H9 (cell line): ENCODE data around the gene LORICRIN. TPM values are rescaled to one million over a fixed set of nuclear protein-coding genes. Genes with fewer than 3 reads are reported as not detected.

ENCODE experiments used
- DNase-seq: peaks from one replicate; pipeline ENCODE4 v3.0.0-alpha.2; 2017
- H2AFZ ChIP-seq: one replicate; pipeline ENCODE4 v1.6.1; 2013; ENCODE audit warnings: mild to moderate bottlenecking, low read length, control low read depth, moderate library complexity
- H2AK5ac ChIP-seq: 2 replicates; pipeline ENCODE4 v1.6.1; 2013; ENCODE audit warnings: low read length, control low read depth, mixed read lengths; ENCODE audit not compliant: insufficient read length
- H2BK120ac ChIP-seq: one replicate; pipeline ENCODE4 v1.6.1; 2013; ENCODE audit warnings: low read depth, mild to moderate bottlenecking, low read length, control low read depth, inconsistent platforms; ENCODE audit not compliant: poor library complexity, severe bottlenecking
- H2BK12ac ChIP-seq: 2 replicates; pipeline ENCODE4 v1.6.1; 2013; ENCODE audit warnings: low read length, control low read depth, mixed read lengths, low read depth; ENCODE audit not compliant: insufficient read length
- H2BK15ac ChIP-seq: 2 replicates; pipeline ENCODE4 v1.6.1; 2013; ENCODE audit warnings: low read depth, low read length, control low read depth
- H2BK20ac ChIP-seq: one replicate; pipeline ENCODE4 v1.6.1; 2013; ENCODE audit warnings: low read depth, mild to moderate bottlenecking, low read length, control low read depth, inconsistent platforms; ENCODE audit not compliant: poor library complexity, severe bottlenecking
- H2BK5ac ChIP-seq: 2 replicates; pipeline ENCODE4 v1.6.1; 2013; ENCODE audit warnings: low read length, control low read depth, mixed read lengths; ENCODE audit not compliant: insufficient read length
- H3K14ac ChIP-seq: 2 replicates; pipeline ENCODE4 v1.6.1; 2013; ENCODE audit warnings: low read length, control low read depth; ENCODE audit not compliant: insufficient read depth
- H3K18ac ChIP-seq: 2 replicates; pipeline ENCODE4 v1.6.1; 2013; ENCODE audit warnings: low read depth, mild to moderate bottlenecking, mixed read lengths, low read length, control low read depth; ENCODE audit not compliant: insufficient read length
- H3K23ac ChIP-seq: 2 replicates; pipeline ENCODE4 v1.6.1; 2013; ENCODE audit warnings: low read length, control low read depth, mixed read lengths, low read depth; ENCODE audit not compliant: insufficient read length
- H3K23me2 ChIP-seq: 2 replicates; pipeline ENCODE4 v1.6.1; 2013; ENCODE audit warnings: low read depth, mild to moderate bottlenecking, mixed read lengths, low read length, control low read depth; ENCODE audit not compliant: insufficient read length, poor library complexity, severe bottlenecking
- H3K27ac ChIP-seq: 2 replicates; pipeline ENCODE4 v1.5.1; 2013; ENCODE audit warnings: low read length, control low read depth, mixed read lengths, low read depth; ENCODE audit not compliant: insufficient read length
- H3K27me3 ChIP-seq: 2 replicates; pipeline ENCODE4 v1.6.1; 2013; ENCODE audit warnings: low read length, control low read depth, inconsistent platforms; ENCODE audit not compliant: insufficient read depth
- H3K4ac ChIP-seq: 2 replicates; pipeline ENCODE4 v1.6.1; 2013; ENCODE audit warnings: low read depth, mild to moderate bottlenecking, control low read depth, inconsistent platforms, low read length, moderate library complexity
- H3K4me1 ChIP-seq: 2 replicates; pipeline ENCODE4 v1.6.1; 2013; ENCODE audit warnings: low read length, control low read depth, inconsistent platforms; ENCODE audit not compliant: insufficient read depth
- H3K4me2 ChIP-seq: 2 replicates; pipeline ENCODE4 v1.6.1; 2013; ENCODE audit warnings: low read length, control low read depth, mixed read lengths; ENCODE audit not compliant: insufficient read length, insufficient read depth
- H3K56ac ChIP-seq: 2 replicates; pipeline ENCODE4 v1.6.1; 2013; ENCODE audit warnings: low read depth, mild to moderate bottlenecking, mixed read lengths, low read length, control low read depth; ENCODE audit not compliant: insufficient read length
- H3K79me1 ChIP-seq: 2 replicates; pipeline ENCODE4 v1.6.1; 2013; ENCODE audit warnings: low read depth, mild to moderate bottlenecking, moderate library complexity, low read length, control low read depth, inconsistent platforms; ENCODE audit not compliant: insufficient read depth, poor library complexity, severe bottlenecking
- H3K79me2 ChIP-seq: 2 replicates; pipeline ENCODE4 v1.6.1; 2013; ENCODE audit warnings: low read length, control low read depth, inconsistent platforms; ENCODE audit not compliant: insufficient read depth
- H3K9ac ChIP-seq: 2 replicates; pipeline ENCODE4 v1.6.1; 2013; ENCODE audit warnings: low read length, control low read depth, mixed read lengths; ENCODE audit not compliant: insufficient read length; ENCODE audit errors: extremely low read depth
- H3K9me3 ChIP-seq: one replicate; pipeline ENCODE4 v1.6.1; 2013; ENCODE audit warnings: low read depth, low read length, inconsistent platforms; ENCODE audit not compliant: control insufficient read depth
- H3T11ph ChIP-seq: one replicate; pipeline ENCODE4 v1.6.1; 2013; ENCODE audit warnings: mild to moderate bottlenecking, low read length, control low read depth, inconsistent platforms
- H4K20me1 ChIP-seq: one replicate; pipeline ENCODE4 v1.6.1; 2013; ENCODE audit not compliant: control insufficient read depth, insufficient read length, insufficient read depth
- H4K5ac ChIP-seq: 2 replicates; pipeline ENCODE4 v1.6.1; 2013; ENCODE audit warnings: low read depth, mild to moderate bottlenecking, mixed read lengths, low read length, control low read depth; ENCODE audit not compliant: insufficient read length
- H4K8ac ChIP-seq: replicated peaks from 2 replicates; pipeline ENCODE4 v1.6.1; 2013; ENCODE audit warnings: low read length, control low read depth, mixed read lengths, low read depth; ENCODE audit not compliant: insufficient read length
- H4K91ac ChIP-seq: 2 replicates; pipeline ENCODE4 v1.6.1; 2013; ENCODE audit warnings: low read depth, mild to moderate bottlenecking, moderate library complexity, mixed read lengths, low read length, control low read depth; ENCODE audit not compliant: insufficient read length
- H3K27ac Mint-ChIP-seq, 3 experiments: 2 replicates in 2 of 3; 3 replicates in 1 of 3; pipeline ENCODE4 v1.8.0; 2020 to 2021; ENCODE audit warnings: mixed read lengths in 3 of 3, mild to moderate bottlenecking in 1 of 3, moderate library complexity in 1 of 3
- H3K27me3 Mint-ChIP-seq: 2 replicates; pipeline ENCODE4 v1.8.0; 2021; ENCODE audit warnings: low read depth, mild to moderate bottlenecking, moderate library complexity, mixed read lengths
- H3K36me3 Mint-ChIP-seq, 3 experiments: 2 replicates in 2 of 3; 3 replicates in 1 of 3; pipeline ENCODE4 v1.8.0; 2020 to 2021; ENCODE audit warnings: low read depth in 3 of 3, mixed read lengths in 3 of 3; ENCODE audit not compliant: insufficient read depth in 1 of 3
- H3K4me1 Mint-ChIP-seq, 2 experiments: 2 replicates each; pipeline ENCODE4 v1.8.0; 2020; ENCODE audit warnings: mixed read lengths in 2 of 2
- H3K4me3 Mint-ChIP-seq, 2 experiments: 2 replicates in 1 of 2; 3 replicates in 1 of 2; pipeline ENCODE4 v1.8.0; 2020 to 2021; ENCODE audit warnings: mild to moderate bottlenecking in 2 of 2, mixed read lengths in 2 of 2, moderate library complexity in 1 of 2
- H3K9me3 Mint-ChIP-seq, 2 experiments: 2 replicates in 1 of 2; 3 replicates in 1 of 2; pipeline ENCODE4 v1.8.0; 2020; ENCODE audit warnings: mild to moderate bottlenecking in 2 of 2, mixed read lengths in 2 of 2, moderate library complexity in 1 of 2
- CTCF ChIP-seq: fragments of 200-600 bp; sonication (generic); conservative IDR thresholded peaks from 3 replicates; pipeline ENCODE4 v1.8.0; 2021; ENCODE audit warnings: antibody characterized with exemption, mild to moderate bottlenecking
- WGBS: extraction: QIAGEN DNeasy Blood & Tissue Kit; methylation state at CpG from one replicate; pipeline ENCODE4 v1.1.7; 2013; ENCODE audit warnings: missing lambda C conversion rate, low lambda C conversion rate, mixed read lengths; ENCODE audit not compliant: insufficient read length; ENCODE audit errors: extremely low coverage; 5-methylcytosine and 5-hydroxymethylcytosine counted together
- total RNA-seq: library from RNA; stranded (reverse); gene quantifications from 2 replicates; pipeline ENCODE4 v1.2.1, GENCODE V29; 2021

LORICRIN gene
- total RNA-seq, 1 experiment from 2014 or later: not detected

GRCh38 chr1:153293480-153293775 lies 33.9 kb downstream of the LORICRIN start:
- no peaks in the 10 kb centered on the region for H3K4me1 ChIP-seq
- H3K36me3 Mint-ChIP-seq: no peaks in the 10 kb centered on the region
- peaks cover 3% of the 10 kb centered on the region for H3K23me2 ChIP-seq
- no peaks in the 10 kb centered on the region for H3K79me2 ChIP-seq
- no peak overlapping the region for H3K4ac ChIP-seq
- no peak overlapping the region for H4K8ac ChIP-seq
- H3K27ac ChIP-seq: no peak overlapping the region
- DNase-seq: no peak
- H3K14ac ChIP-seq: no peak overlapping the region
- H2BK15ac ChIP-seq: no peak overlapping the region; the same call in 1 of the 2 replicates
- H3K9me3 ChIP-seq: no peaks in the 10 kb centered on the region
- H2AFZ ChIP-seq: no peak overlapping the region
- no peak for TF ChIP-seq CTCF
- peaks cover 0 to 6% of the 10 kb centered on the region in 2 experiments; a peak in 3 of 4 replicates for H3K4me1 Mint-ChIP-seq
- H4K20me1 ChIP-seq: no peaks in the 10 kb centered on the region
- no peaks in the 10 kb centered on the region for H3K79me1 ChIP-seq
- no peak overlapping the region for H3T11ph ChIP-seq
- no peak overlapping the region for H2BK20ac ChIP-seq
- no peak overlapping the region for H3K4me2 ChIP-seq
- no peak overlapping the region for H4K5ac ChIP-seq
- H3K56ac ChIP-seq: no peak overlapping the region
- no peak overlapping the region for H2AK5ac ChIP-seq
- no peak overlapping the region for H3K9ac ChIP-seq
- H2BK12ac ChIP-seq: no peak overlapping the region
- no CpG with 5 or more reads among the region's 7 CpGs for WGBS
- H3K4me3 Mint-ChIP-seq: no peak overlapping the region
- H2BK120ac ChIP-seq: no peak overlapping the region
- H3K27me3 Mint-ChIP-seq: peaks cover 8% of the 10 kb centered on the region
- no peaks in the 10 kb centered on the region for H3K27me3 ChIP-seq
- no peak overlapping the region for H2BK5ac ChIP-seq
- H4K91ac ChIP-seq: no peak overlapping the region
- H3K27ac Mint-ChIP-seq: no peak overlapping the region
- H3K23ac ChIP-seq: no peak overlapping the region
- no peak overlapping the region for H3K18ac ChIP-seq
- peaks cover 0 to 6% of the 10 kb centered on the region in 2 experiments; a peak in 2 of 5 replicates for H3K9me3 Mint-ChIP-seq
